Fibroblast of lung (primary cell): ENCODE results near the gene GDPD3.

Source experiments
- EZH2 ChIP-seq: IDR thresholded peaks from 2 replicates; pipeline ENCODE4 v1.5.1; 2012; ENCODE audit warnings: low read length, control low read depth, mild to moderate bottlenecking; ENCODE audit errors: missing control alignments
- TF ChIP-seq, protein P1 (sequence below), 2 donors: IDR thresholded peaks in 1 of 2; conservative IDR thresholded peaks in 1 of 2; 1 replicate in 1 of 2; 2 replicates in 1 of 2; pipeline ENCODE4 v1.5.1; 2011 to 2012; ENCODE audit warnings: low read length in 2 of 2, control low read depth in 1 of 2, inconsistent platforms in 1 of 2, low read depth in 1 of 2, mild to moderate bottlenecking in 1 of 2

DNA sequence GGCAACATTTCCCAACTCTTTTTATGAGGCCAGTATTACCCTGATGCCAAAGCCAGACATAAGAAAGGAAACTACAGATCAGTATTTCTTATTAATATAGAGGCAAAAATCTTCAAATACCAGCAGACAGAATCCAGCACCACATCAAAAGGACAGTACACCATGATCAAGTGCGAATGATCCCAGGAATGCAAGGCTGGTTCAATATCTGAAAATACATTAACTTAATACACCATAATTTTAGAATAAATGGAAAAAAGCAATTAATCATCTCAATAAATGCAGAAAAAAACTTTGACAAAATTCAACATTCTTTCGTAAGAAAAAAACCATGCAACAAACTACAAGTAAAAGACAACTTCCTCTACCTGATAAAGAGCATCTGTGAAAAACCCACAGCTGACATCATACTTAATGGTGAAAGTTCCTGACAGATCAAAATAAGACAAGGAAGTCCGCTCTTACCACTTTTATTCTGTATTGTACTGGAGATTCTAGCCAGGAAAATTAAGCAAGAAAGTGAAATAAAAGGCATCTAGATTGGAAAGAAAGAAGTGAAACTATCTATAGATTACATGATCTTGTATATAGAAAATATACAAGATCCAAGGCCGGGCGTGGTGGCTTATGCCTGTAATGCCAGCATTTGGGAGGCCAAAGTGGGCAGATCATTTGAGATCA lies 36.1 kb upstream of the GDPD3 start:
- TF ChIP-seq, protein P1, sequence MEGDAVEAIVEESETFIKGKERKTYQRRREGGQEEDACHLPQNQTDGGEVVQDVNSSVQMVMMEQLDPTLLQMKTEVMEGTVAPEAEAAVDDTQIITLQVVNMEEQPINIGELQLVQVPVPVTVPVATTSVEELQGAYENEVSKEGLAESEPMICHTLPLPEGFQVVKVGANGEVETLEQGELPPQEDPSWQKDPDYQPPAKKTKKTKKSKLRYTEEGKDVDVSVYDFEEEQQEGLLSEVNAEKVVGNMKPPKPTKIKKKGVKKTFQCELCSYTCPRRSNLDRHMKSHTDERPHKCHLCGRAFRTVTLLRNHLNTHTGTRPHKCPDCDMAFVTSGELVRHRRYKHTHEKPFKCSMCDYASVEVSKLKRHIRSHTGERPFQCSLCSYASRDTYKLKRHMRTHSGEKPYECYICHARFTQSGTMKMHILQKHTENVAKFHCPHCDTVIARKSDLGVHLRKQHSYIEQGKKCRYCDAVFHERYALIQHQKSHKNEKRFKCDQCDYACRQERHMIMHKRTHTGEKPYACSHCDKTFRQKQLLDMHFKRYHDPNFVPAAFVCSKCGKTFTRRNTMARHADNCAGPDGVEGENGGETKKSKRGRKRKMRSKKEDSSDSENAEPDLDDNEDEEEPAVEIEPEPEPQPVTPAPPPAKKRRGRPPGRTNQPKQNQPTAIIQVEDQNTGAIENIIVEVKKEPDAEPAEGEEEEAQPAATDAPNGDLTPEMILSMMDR (conservative IDR thresholded peaks at IDR 0.05 in 1 of 2, IDR thresholded peaks at IDR 0.05 in 1 of 2; ENCODE audit: low read depth in 1 of 2, low read length in 2 of 2), result no peak
- no peak for TF ChIP-seq EZH2
